Measurements from ENCODE around the gene POLE.

DNA sequence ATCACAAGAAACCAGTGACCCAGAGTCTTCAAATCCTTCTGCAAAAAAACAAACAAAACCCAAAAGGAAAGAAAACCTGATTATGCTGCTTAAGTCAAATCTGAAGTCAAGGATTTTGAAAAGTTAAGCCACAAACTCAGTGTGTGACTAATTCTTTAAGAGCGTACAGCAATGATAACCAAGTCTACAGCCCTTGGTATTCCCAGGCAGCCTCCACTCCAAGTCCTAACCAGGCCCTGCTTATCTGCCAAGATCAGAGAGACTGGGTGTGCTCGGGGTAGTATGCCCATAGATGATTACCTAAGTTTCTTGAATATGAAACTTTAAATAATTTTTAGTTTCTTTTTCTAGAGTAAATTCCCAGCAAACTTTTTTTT lies 36.6 kb upstream of the POLE start:
- TF ChIP-seq EZH2 (IDR thresholded peaks at IDR 0.05; ENCODE audit: insufficient read depth, poor library complexity, severe bottlenecking) (no peak), EZH2phosphoT487 (IDR thresholded peaks at IDR 0.05; ENCODE audit: insufficient read depth, low read depth) (no peak)
